8988T (cell line): Measurements from ENCODE around the gene ZBTB7C.
"Not testable (repeated sequence)": the region's sequence is repeated elsewhere in the genome, so short reads cannot be mapped to it uniquely, and the experiment has no call there.

ENCODE experiments used
- DNase-seq: peaks from one replicate; pipeline ENCODE4 v3.0.0; 2011

Gene ZBTB7C

GRCh38 chr18:48408727-48409590, at the start of gene ZBTB7C:
ZBTB7C (minus strand) TSS chr18:48409383.
- DNase-seq = peak; percentile 45

GRCh38 chr18:48456838-48457237, 47.7 kb upstream of the ZBTB7C start:
- DNase-seq = no peak

GRCh38 chr18:48455555-48456478, 46.6 kb upstream of the ZBTB7C start:
- DNase-seq = no peak

GRCh38 chr18:48454261-48454757, 45.1 kb upstream of the ZBTB7C start:
- no peak for DNase-seq

GRCh38 chr18:48453330-48454066, 44.3 kb upstream of the ZBTB7C start:
- DNase-seq = no peak

- no peak for DNase-seq
Observed at GRCh38 chr18:48452861-48453323, 43.7 kb upstream of the ZBTB7C start.

GRCh38 chr18:48450685-48451084, 41.5 kb upstream of the ZBTB7C start:
- no peak for DNase-seq

- DNase-seq = peak; percentile 66
Observed at GRCh38 chr18:48446582-48447225, 37.5 kb upstream of the ZBTB7C start.

GRCh38 chr18:48445540-48445939, 36.4 kb upstream of the ZBTB7C start:
- peak; percentile 49 for DNase-seq

GRCh38 chr18:48442761-48443160, 33.6 kb upstream of the ZBTB7C start:
- DNase-seq = no peak

GRCh38 chr18:48441405-48441881, 32.3 kb upstream of the ZBTB7C start:
- DNase-seq = no peak

GRCh38 chr18:48440924-48441323, 31.7 kb upstream of the ZBTB7C start:
- no peak for DNase-seq

GRCh38 chr18:48436907-48437306, 27.7 kb upstream of the ZBTB7C start:
- DNase-seq = no peak

- DNase-seq = not testable (repeated sequence)
Observed at GRCh38 chr18:48434382-48434781, 25.2 kb upstream of the ZBTB7C start.

GRCh38 chr18:48433541-48433940, 24.4 kb upstream of the ZBTB7C start:
- no peak for DNase-seq

GRCh38 chr18:48430150-48430549, 21.0 kb upstream of the ZBTB7C start:
- no peak for DNase-seq

- DNase-seq = no peak
Observed at GRCh38 chr18:48428475-48429177, 19.4 kb upstream of the ZBTB7C start.

GRCh38 chr18:48422947-48423378, 13.8 kb upstream of the ZBTB7C start:
- DNase-seq = no peak

- DNase-seq = no peak
Observed at GRCh38 chr18:48419277-48420022, 10.3 kb upstream of the ZBTB7C start.

- no peak for DNase-seq
Observed at GRCh38 chr18:48418539-48419276, 9.5 kb upstream of the ZBTB7C start.
